Mammary epithelial cell (primary cell): ENCODE measurements around the gene COMMD1.

Experiments
- CTCF ChIP-seq, 2 donors: IDR thresholded peaks in 1 of 2; conservative IDR thresholded peaks in 1 of 2; 2 replicates each; pipeline ENCODE4 v1.5.1; 2011 to 2012; ENCODE audit warnings: inconsistent platforms in 2 of 2, low read length in 2 of 2, mild to moderate bottlenecking in 2 of 2, control low read depth in 1 of 2, low read depth in 1 of 2; ENCODE audit not compliant: insufficient read depth in 1 of 2; ENCODE audit errors: extremely low read depth in 1 of 2
- EZH2 ChIP-seq: IDR thresholded peaks from 2 replicates; pipeline ENCODE4 v1.6.1; 2012; ENCODE audit warnings: low read length, inconsistent platforms, borderline replicate concordance

- TF ChIP-seq CTCF (conservative IDR thresholded peaks at IDR 0.05 in 1 of 2, IDR thresholded peaks at IDR 0.05 in 1 of 2; ENCODE audit: extremely low read depth in 1 of 2, insufficient read depth in 1 of 2, low read depth in 1 of 2, low read length in 2 of 2) (no peak), EZH2 (no peak)
These were observed 206.7 kb downstream of the COMMD1 start for GRCh38 chr2:62112179-62112578.
